Progenitor cell of endocrine pancreas (in vitro differentiated cells): ENCODE results near the gene PAPOLG. TPM values are rescaled to one million over a fixed set of nuclear protein-coding genes. Genes with fewer than 3 reads are reported as not detected.
"Not testable (repeated sequence)": the region's sequence is repeated elsewhere in the genome, so short reads cannot be mapped to it uniquely, and the experiment has no call there.

Experiments
- DNase-seq: peaks from one replicate; pipeline ENCODE4 v3.0.0; 2021; ENCODE audit warnings: low spot score; ENCODE audit not compliant: unreplicated experiment
- H3K27ac Mint-ChIP-seq: 2 replicates; pipeline ENCODE4 v1.8.0; 2021; ENCODE audit warnings: mild to moderate bottlenecking, moderate library complexity, mixed read lengths
- H3K27me3 Mint-ChIP-seq: 2 replicates; pipeline ENCODE4 v1.8.0; 2021; ENCODE audit warnings: mixed read lengths
- H3K36me3 Mint-ChIP-seq: 2 replicates; pipeline ENCODE4 v1.8.0; 2022; ENCODE audit warnings: mixed read lengths; ENCODE audit not compliant: insufficient read depth
- H3K4me1 Mint-ChIP-seq: 2 replicates; pipeline ENCODE4 v1.8.0; 2021; ENCODE audit warnings: low read depth, mixed read lengths
- H3K4me3 Mint-ChIP-seq: 2 replicates; pipeline ENCODE4 v1.8.0; 2021; ENCODE audit warnings: low read depth, mild to moderate bottlenecking, moderate library complexity, mixed read lengths
- H3K9me3 Mint-ChIP-seq: 2 replicates; pipeline ENCODE4 v1.8.0; 2021; ENCODE audit warnings: low read depth, mixed read lengths
- CTCF ChIP-seq: fragments of 200-600 bp; sonication (generic); IDR thresholded peaks from one replicate; pipeline ENCODE4 v1.5.0; 2021; ENCODE audit warnings: antibody characterized with exemption, mild to moderate bottlenecking; ENCODE audit not compliant: unreplicated experiment
- total RNA-seq: library from RNA; stranded (reverse); gene quantifications from 2 replicates; pipeline ENCODE4 v1.2.1, GENCODE V29; 2021

The PAPOLG gene
- total RNA-seq, 1 donor from 2014 or later = 31.8 TPM

DNA sequence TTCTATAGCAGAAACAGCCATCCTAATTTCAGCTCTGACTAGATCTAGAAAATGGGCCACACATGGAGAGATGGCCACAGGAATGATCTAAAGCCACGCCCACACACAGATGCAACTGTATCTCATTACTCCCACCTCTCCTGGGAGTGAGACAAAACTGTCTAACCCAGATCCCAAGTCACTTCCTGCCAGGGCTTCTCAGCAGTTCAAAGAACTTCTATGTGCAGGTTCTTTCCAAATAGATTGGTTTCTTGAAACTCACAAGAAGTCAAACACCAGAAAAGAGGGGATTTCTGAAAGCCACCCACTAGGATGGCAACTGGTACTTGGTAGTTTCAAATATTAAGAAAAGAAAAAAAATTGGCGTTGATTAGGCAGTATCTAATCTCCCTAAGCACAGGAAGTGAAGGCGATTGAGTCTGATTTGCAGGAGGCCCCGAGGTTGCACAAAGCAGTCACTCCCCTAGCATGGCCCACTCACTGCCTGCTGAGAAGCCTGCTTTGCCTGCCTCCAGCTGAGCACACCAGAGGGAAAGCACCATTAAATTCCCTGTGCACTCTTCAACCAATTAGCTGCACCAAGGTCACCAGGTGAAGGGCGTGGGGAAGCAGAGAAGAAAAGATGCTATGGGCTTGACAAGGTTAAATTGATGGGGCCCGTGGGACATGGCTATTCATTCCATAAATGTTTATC lies 51.1 kb downstream of the PAPOLG start:
- no peak overlapping the region for H3K4me3 Mint-ChIP-seq
- H3K4me1 Mint-ChIP-seq = peaks cover 13% of the 10 kb centered on the region
- peaks cover 2% of the 10 kb centered on the region for H3K36me3 Mint-ChIP-seq
- no peak for TF ChIP-seq CTCF
- no peak for DNase-seq
- H3K9me3 Mint-ChIP-seq = no peaks in the 10 kb centered on the region
- H3K27me3 Mint-ChIP-seq = no peaks in the 10 kb centered on the region
- H3K27ac Mint-ChIP-seq = no peak overlapping the region

- H3K27ac Mint-ChIP-seq = no peak overlapping the region
- peaks cover 2% of the 10 kb centered on the region for H3K36me3 Mint-ChIP-seq
- no peaks in the 10 kb centered on the region for H3K9me3 Mint-ChIP-seq
- H3K4me3 Mint-ChIP-seq = no peak overlapping the region
- no peaks in the 10 kb centered on the region for H3K27me3 Mint-ChIP-seq
- no peak for DNase-seq
- no peak for TF ChIP-seq CTCF
- H3K4me1 Mint-ChIP-seq = peaks cover 13% of the 10 kb centered on the region
These were observed 52.3 kb downstream of the PAPOLG start for GRCh38 chr2:60808330-60808801.

DNA sequence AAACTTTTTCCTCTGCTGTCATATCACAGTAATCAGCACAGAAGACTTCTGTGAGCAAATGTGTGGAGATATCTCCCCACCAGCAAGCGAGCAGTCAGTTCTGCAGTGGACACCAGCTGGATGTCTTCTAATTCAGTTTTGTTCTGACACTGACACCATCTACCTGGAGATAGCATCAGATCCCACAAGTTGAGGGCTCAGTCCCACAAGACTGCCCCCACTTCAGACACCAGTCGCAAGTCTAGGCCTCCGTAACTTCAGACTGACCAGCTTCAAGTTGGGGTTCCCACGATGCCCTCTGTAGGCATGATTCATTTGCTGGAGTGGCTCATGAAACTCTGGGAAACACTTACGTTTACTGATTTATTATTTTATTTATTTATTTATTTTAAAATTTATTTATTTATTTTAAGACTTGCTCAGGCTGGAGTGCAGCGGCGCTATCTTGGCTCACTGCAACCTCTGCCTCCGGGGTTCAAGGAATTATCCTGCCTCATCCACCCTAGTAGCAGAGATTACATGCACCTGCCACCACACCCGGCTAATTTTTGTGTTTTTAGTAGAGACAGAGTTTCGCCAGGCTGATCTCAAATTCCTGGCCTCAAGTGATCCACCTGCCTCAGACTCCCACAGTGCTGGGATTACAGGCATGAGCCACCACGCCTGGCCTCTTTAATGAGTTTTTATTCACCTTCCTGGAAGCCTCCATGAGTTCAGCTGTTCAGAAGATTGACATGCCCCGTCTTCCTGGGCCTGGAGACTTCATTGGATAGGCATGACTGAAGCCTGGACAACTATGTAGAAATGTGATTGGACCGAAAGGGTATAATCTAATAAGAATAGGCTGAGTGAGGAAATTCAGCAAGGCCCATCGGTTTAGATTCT lies 55.7 kb downstream of the PAPOLG start:
- no peak for TF ChIP-seq CTCF
- no peaks in the 10 kb centered on the region for H3K36me3 Mint-ChIP-seq
- no peaks in the 10 kb centered on the region for H3K9me3 Mint-ChIP-seq
- no peak overlapping the region for H3K27ac Mint-ChIP-seq
- H3K4me1 Mint-ChIP-seq = peaks cover 13% of the 10 kb centered on the region
- no peak for DNase-seq
- peaks cover 3% of the 10 kb centered on the region for H3K27me3 Mint-ChIP-seq
- no peak overlapping the region for H3K4me3 Mint-ChIP-seq

DNA sequence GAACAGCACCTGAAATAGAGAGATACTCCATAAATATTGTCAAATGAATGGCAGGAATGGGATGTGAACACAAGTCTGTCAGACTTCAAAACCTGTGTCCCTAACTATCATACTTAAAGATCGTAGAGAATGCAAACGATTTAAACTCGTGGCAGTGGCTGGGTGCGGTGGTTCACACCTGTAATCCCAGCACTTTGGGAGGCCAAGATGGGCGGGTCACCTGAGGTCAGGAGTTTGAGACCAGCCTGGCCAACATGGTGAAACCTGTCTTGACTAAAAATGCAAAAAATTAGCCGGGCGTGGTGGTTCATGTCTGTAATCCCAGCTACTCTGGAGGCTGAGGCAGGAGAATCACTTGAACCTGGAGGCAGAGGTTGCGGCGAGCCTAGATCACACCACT lies 61.1 kb downstream of the PAPOLG start:
- not testable (repeated sequence) for H3K27me3 Mint-ChIP-seq, DNase-seq, H3K36me3 Mint-ChIP-seq, H3K4me1 Mint-ChIP-seq, H3K27ac Mint-ChIP-seq, H3K9me3 Mint-ChIP-seq, H3K4me3 Mint-ChIP-seq

DNA sequence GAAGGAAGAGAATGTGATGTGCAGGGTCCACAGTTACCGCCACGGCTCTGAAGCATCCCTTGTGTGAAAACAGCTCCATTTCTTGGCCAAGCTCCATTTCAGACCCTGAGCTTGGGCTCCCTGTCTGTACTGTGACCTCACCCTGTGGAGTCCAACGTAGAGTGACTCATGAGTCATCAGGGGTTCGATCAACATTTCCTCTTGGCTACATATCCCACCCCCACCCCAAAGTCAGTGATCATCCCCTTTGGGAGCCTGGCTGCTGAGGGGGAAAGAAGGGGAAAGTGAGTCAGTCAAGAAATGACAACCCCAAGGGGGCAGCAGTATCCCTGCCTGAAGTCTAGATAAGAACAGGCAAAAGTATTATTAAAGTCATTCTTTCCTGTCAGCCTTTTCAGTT lies 62.2 kb downstream of the PAPOLG start:
- Mint-ChIP-seq H3K27me3 (peaks cover 3% of the 10 kb centered on the region), H3K36me3 (no peaks in the 10 kb centered on the region), H3K27ac (no peak overlapping the region), H3K4me3 (no peak overlapping the region), H3K4me1 (no peaks in the 10 kb centered on the region), H3K9me3 (no peaks in the 10 kb centered on the region)
- no peak for TF ChIP-seq CTCF
- DNase-seq = no peak
